Thyroid gland (tissue), 4 donors: ENCODE results near the gene ATP1A4.

Experiments
- CTCF ChIP-seq, 6 experiments: fragments of 200-600 bp in 3 of 6; fragments of 450-650 bp in 3 of 6; sonication (generic) in 3 of 6; IDR thresholded peaks; one replicate each; pipeline ENCODE4 v1.5.1; 2016 to 2019; ENCODE audit warnings: antibody characterized with exemption in 6 of 6, mild to moderate bottlenecking in 2 of 6, inconsistent platforms in 1 of 6, moderate library complexity in 1 of 6
- POLR2A ChIP-seq, 2 donors: fragments of 450-650 bp; IDR thresholded peaks; one replicate each; pipeline ENCODE4 v1.6.1; 2017; ENCODE audit warnings: antibody characterized with exemption in 2 of 2, mild to moderate bottlenecking in 2 of 2, moderate library complexity in 1 of 2

- TF ChIP-seq CTCF (IDR thresholded peaks at IDR 0.05) (no peak), POLR2A (IDR thresholded peaks at IDR 0.05) (no peak)
These were observed 1.7 kb upstream of the ATP1A4 start for GRCh38 chr1:160149716-160150115.
